NCI-H2196 (cell line): ENCODE results near the gene SNRNP25.
"Not testable (repeated sequence)": the region's sequence is repeated elsewhere in the genome, so short reads cannot be mapped to it uniquely, and the experiment has no call there.

Source experiments
- DNase-seq: peaks from one replicate; lab custom pipeline; 2025; ENCODE audit not compliant: unreplicated experiment; lab: John Stamatoyannopoulos, UW

Gene SNRNP25

GRCh38 chr16:41439-42068, 12.1 kb upstream of the SNRNP25 start:
- no peak for DNase-seq

- DNase-seq: no peak
Measured at GRCh38 chr16:42069-42457, 11.6 kb upstream of the SNRNP25 start.

DNA sequence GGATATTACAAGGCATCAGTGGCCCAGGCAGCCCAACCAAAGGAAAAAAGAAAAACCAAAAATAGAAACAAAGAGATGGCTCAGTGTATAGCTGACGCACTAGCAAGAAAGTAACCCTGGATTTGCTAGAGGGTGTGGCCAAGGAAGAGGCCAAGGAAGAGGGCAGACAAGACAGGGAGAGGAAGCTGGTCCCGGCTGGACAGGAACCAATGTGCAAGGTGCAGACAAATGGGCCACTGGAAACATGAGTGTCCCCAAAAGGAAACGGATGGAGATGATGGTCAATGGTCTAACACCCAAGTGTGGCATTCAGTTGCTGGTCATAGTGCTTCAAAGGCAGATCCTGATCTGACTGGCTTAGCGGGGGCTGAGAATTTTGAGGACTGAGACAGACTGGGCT, 10.9 kb upstream of the SNRNP25 start:
- DNase-seq: no peak

DNA sequence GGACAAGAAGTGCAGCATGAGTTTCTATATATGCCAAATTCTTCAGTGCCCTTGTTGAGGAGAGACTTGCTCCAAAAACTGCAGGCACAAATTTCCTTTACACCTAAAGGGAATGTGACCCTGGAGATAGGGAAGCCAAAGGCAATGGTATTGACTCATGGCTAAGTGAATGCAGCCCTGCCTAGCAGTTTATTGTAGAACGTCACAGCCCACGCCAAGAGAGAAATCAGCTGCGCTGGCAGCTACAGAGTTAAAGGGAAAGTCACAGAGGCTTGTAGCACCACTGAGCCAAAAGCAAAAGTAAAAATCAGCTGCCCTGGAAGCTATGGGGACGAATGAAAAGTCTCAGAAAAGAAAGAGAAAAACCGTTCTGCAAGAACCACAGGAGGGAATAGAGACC, 10.3 kb upstream of the SNRNP25 start:
- DNase-seq: no peak

DNA sequence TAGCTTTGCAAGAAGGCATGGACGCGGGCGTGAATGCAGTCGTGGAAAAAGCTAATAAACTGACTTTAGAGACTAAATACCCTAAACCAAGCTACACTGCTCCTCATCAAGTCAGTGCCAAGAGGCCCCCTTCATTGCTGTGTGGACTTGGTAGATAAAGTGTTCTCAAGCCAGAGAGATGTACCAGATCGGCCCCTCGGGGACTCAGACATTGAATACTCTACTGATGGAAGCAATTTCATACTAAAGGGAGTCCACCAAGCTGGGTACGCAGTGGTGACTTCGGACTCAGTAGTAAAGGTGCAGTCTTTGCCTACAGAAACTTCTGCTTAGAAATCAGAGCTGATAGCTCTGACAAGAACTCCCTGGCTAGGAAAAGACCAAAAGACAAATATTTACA, 9.0 kb upstream of the SNRNP25 start:
- DNase-seq: no peak

DNA sequence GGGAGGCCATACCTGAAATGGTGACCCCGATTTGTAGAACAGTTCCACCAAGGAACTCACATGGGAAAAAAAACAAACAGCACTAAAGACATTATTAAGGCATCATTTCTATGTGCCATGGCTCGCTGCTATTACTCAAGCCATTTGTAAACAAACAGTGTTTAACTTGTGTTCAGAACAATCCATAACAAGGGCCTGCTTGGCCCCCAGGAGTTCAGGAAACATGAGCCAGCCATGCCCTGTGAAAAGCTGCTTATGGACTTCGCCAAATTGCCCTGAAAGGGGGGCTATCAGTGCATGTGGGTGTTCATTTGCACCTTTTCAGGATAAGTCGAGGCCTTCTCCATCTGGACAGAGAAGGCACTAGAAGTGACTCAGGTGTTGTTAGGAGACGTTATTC, 8.2 kb upstream of the SNRNP25 start:
- DNase-seq: no peak

DNA sequence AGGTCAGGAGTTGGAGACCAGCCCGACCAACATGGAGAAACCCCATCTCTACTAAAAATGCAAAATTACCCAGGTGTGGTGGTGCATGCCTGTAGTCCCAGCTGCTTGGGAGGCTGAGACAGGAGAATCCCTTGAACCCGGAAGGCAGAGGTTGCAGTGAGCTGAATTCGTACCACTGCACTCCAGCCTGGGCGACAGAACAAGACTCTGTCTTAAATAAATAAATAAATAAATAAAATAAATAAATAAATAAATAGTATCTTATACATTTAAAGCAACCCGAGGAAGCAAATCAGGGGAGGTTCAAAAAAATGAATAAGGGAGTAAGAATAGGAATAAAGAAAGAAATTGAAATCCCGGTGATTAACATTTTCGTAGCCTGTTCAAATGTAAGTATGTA, 7.1 kb upstream of the SNRNP25 start:
- not testable (repeated sequence) for DNase-seq

GRCh38 chr16:47234-47633, 6.4 kb upstream of the SNRNP25 start:
- no peak for DNase-seq

- no peak for DNase-seq
Measured at GRCh38 chr16:50769-51591, 2.6 kb upstream of the SNRNP25 start.

GRCh38 chr16:54237-54581, 581 bp downstream of the SNRNP25 start:
- no peak for DNase-seq

- no peak for DNase-seq
Measured at GRCh38 chr16:55571-56136, 2.0 kb downstream of the SNRNP25 start.

GRCh38 chr16:56231-56927, 2.8 kb downstream of the SNRNP25 start:
- no peak for DNase-seq

DNA sequence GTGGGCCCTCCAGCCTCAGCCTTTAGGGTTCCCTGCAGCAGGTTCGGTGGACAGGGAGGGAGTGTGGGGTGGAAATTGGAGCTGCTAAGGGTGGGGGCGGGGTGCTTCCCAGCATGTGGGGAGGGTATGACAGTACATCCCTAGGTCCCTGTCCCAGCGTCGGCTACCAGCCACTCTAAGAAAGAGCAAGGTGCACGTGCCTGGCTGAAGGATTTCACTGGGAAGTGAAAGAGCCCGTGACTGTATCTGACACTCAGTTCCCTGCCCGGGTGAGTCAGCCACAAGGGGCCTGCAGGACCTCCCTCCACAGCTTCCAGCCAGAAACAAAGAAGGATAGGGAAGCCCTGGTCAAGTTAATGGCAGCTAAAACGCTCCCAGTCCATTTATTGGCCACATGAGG, 4.1 kb downstream of the SNRNP25 start:
- DNase-seq: no peak

DNA sequence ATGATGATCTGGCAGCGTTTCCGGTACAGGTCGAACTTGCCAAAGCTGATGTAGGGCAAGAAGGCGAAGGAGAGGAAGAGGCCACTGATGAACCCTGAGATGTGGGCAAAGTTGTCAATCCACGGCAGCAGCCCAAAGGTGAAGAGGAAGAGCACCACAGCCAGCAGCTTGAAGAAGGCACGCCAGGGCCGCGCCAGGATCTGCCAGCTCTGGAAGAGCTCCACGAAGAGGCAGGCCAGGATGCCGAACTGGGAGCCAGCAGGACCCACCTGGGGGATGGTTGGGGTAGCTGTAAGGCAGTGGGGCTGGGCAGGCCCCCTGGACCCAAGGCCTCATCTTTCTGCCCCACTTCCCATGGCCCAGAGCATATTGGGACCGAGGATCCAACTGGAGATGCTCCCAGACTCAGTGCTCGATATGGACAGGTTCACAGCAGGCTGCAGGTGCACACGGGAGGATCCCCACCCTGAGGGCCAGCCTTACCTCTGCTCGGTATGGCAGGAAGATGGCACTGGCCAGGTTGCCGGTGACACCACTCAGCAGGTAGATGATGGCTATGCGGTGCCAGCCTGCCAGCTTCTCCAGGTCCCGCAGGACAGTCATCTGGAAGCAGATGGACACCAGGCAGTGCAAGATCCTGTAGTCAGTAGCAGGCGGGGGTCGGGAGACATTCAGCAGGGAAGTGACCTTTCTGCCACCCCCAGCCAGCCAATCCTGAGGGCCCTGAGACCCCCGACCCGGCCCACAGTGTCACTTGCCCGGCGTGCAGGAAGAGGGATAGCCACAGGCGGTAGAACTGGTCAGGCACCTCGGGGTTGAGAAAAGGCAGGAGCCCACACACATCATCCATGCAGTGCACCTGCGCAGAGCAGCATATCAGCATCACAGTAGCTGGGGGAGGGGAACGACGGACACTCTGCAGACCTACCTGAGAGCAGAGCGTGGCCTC, 5.1 kb downstream of the SNRNP25 start:
- DNase-seq: no peak

GRCh38 chr16:59440-60059, 5.9 kb downstream of the SNRNP25 start:
- no peak for DNase-seq

DNA sequence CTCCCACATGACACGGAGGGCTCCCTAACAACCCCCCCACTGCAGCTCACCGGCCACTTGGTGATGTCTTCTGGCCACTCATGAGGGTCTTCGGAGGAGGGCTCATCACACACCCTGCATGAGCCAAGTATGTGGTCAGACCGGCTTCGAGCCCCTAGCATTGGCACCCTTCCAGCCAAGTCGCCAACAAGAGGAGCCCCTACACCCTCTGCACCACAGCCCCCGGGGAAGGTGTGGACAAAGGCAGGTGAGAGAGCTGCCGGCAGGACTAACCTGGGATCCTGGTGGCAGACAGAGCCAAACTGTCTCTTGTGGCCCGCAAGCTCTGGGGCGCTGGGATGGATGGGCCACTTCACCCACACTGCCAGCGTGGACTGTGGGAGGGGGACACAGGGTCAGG, 6.5 kb downstream of the SNRNP25 start:
- no peak for DNase-seq

DNA sequence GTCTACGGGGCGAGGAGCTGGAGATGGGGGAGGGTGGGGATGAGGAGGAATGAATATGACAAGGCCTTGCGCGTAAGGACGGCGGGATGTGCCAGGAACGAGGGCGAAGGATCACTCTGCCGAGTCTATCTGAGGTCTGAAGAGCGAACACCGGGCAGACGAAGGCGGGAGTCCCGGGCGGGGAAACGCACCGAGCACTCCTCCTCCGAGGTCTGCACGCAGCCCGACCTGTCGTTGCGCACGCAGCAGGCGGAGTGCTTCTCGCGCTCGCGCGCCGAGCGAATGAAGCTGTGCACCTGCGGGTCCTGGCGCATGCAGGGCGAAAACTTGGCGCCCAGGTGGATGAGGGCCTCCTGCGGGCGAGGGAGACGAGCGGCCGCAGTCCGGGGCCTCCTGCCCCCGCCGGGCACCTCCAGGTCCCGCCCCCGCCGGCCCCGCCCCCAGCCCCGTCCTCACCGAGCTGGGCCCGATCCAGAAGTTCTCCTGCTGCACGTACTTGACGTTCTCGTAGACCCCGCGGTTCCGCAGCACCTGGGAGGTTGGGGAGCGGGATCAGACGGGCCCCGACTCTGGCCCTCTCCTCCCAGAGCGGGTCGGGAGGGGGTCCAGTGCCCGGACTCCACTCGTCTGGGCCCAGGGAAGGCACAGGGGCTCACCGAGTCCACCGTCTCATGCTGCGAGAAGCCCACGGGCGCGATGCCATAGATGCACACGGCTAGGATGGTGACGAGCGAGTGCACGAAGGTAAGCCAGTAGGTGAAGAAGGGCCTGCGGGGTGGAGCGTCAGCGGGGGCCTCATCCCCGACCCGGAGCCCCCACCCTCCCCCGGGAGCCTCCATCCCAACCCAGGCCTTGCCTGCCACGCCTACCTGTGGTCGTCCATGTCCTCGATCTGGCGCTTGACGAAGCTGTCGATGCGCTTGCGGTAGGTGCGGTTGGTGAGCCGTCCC, 7.6 kb downstream of the SNRNP25 start:
- no peak for DNase-seq

DNA sequence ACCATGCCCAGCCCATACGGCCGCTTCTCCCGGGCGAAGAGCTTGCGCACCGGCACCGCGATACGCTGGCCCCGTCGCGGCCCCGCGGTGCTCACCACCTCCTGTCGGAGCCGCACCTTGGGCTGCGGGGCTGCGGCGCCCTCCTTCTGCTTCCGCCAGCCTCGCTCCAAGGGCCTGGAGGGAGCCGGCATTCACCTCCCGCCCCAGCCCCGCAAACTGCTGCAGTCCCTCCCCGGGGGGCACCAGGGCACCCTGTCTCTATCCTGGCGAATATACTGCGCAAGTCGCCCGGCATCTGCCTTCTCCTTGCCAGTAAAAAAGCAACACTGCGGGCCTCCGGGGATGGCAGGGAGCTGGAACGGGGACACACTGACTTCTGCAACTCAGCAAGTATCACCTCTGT, 8.3 kb downstream of the SNRNP25 start:
- no peak for DNase-seq

DNA sequence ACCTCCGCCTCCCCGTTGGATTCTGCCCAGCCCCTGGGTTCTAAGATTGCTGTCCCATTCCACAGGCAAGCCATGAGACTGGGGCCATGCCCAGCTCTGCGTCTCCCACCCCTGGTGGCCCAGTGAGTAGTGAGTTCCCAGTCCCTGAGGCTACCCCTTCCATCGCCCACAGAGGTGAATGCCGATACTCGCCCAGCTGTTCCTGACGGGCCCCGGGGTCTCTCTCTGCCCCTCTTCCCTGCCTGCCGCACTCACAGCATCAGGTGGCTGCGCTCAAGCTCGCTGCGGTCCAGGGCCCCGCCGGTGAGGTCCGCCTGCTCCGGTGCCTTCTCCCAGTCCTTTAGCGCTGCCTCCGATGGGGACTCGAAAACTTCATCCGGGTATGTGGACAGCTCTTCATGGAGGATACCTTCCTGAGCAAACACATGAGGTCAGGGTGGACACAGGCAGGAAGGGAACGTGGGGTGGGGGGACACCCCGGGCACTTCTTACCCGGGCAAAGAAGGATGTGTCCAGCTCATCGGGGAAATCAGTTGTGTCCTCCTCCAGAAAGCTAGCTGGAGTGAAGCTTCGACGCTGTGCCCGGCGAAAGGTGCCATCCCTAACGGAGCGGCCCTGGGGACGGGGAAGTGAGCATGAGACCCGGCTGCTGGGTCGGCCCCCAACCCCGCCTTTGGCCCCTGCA, 8.8 kb downstream of the SNRNP25 start:
- no peak for DNase-seq
